ENCODE data around the gene PNLDC1.
"Not testable (repeated sequence)": the region's sequence is repeated elsewhere in the genome, so short reads cannot be mapped to it uniquely, and the experiment has no call there.

PNLDC1 gene

DNA sequence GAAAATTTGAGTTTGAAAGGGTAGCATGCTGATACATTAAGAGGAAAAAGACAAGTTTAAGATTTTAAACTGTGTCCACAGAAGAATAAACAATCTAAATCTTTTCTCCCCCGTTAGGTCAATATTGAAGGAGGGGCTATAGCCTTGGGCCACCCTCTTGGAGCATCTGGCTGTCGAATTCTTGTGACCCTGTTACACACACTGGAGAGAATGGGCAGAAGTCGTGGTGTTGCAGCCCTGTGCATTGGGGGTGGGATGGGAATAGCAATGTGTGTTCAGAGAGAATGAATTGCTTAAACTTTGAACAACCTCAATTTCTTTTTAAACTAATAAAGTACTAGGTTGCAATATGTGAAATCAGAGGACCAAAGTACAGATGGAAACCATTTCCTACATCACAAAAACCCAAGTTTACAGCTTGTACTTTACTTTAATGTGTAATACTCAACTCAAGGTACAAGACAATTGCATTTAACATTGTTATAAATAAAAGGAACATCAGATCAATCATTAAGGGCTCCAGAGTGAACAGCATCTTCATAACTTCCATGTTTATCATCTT, 21.5 kb upstream of the PNLDC1 start:
- no peak for DNase-seq (ENCODE audit: low read depth, low spot score)

DNA sequence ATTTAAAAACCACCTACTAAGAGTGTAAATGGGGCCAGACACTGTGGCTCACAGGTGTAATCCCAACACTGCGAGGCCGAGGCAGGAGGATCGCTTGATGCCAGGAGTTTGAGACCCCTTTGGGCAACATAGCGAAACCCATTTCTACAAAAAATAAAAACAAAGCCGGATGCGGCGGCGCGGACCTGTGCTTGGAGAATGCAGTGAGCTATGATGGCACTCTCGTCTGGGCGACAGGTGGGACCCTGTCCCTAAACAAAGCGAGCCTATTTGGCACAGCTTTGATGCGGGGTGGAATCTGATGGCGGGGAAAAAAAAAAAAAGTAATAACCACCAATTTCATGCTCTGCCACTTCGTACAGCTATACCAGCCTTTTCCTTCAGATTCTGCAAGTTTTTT, 11.8 kb upstream of the PNLDC1 start:
- DNase-seq (ENCODE audit: low read depth, low spot score) = no peak

DNA sequence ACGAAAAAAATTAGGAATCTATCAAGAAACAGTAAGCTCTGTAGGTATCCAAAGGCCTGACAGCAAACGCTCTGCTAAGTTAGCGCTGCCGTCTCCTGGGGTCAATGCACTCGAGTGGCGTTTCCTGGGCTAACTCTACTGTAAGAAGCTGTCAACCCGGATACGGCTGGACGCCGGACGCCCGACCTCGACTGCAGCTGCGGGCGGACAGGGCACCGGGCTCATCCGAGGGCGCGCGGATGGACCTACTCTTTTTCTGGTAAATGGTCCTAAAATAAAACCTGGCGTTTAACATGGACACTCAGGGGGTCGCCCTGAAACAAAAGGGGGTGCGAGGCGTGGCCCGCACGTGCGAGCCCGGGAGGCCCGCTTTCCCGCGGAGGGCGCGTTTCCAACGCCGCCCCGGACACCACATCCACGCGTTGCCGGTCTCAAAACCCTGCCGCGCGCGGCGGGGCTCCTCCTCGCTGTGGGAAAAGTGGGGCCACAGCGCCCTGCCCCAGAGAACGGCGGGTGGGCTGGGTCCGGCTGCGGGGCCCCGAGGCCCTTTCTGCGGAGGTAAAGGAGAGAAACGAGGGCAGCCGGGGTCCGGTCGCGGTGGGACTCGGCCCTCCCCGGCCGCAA, 11.2 kb upstream of the PNLDC1 start:
- DNase-seq (ENCODE audit: low read depth, low spot score) = no peak

DNA sequence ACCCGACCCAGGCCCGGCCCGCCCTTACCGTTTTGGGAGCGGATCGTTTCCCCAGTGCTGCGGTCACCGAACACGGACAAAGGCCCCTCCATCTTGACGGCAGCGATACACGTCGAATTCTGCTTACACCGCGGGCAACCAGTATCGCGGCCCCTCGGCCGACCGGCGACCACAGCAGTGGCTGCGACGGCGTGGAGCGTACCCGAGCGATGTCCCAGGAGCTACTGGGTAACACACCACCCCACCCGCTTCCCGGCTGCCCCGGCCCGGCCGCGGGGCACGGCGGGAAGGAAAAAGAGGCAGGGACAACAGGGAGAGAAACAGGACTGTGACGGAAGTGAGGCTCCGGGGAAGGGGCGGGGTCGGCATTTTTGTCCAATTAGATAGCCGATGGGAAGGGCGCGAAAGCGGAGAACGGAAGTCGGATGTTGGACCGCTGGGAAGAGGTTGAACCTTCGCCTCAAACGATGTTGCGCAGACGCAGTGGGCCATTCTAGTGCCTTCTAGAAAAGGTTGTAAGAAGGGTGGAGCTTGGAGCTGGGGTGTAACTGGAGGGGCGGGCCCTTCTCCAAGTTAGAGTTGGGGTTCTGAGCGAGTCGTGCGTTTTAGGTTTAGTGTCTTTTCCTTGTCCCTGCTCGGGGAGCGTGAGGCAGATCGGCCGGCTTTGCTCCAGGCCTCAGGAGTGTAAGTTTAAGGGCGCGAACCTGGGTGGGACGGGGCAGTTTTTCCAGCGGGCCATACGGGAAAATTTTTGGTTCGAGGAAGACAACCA, 10.5 kb upstream of the PNLDC1 start, which contains the start of gene TCP1:
TCP1 (minus strand) TSS at position 226 of the 772 bp plus-strand sequence; CDS start at position 92, 134 bp downstream.
- DNase-seq (ENCODE audit: low read depth, low spot score) = peak; percentile 99

GRCh38 chr6:159790149-159790955, 9.7 kb upstream of the PNLDC1 start, which contains the start of gene MRPL18:
Gene MRPL18 (plus strand): TSS chr6:159790467. CDS start chr6:159790588, 121 bp downstream.
- DNase-seq (ENCODE audit: low read depth, low spot score) = peak; percentile 94

GRCh38 chr6:159790956-159791598, 9.0 kb upstream of the PNLDC1 start:
- no peak for DNase-seq (ENCODE audit: low read depth, low spot score)

GRCh38 chr6:159794976-159795375, 5.1 kb upstream of the PNLDC1 start:
- not testable (repeated sequence) for DNase-seq (ENCODE audit: low read depth, low spot score)

DNA sequence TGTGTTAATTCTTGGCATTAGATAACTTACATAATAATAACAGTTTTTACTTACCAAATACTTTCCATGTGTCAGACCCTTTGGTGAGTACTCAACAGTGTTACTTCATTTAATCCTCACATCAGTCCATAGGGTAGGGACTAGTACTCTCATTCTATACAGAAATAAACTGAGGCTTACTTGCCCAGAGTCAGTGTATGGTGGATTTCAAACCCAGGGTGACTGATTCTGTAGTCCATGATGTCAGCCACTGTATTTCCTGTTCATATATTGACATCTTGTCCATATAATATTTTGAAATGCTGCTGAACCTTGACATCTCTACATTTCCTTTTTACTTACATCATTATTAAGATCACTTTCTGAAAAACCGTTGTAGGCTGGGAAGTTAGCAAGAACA, 2.5 kb upstream of the PNLDC1 start:
- no peak for DNase-seq (ENCODE audit: low read depth, low spot score)

DNA sequence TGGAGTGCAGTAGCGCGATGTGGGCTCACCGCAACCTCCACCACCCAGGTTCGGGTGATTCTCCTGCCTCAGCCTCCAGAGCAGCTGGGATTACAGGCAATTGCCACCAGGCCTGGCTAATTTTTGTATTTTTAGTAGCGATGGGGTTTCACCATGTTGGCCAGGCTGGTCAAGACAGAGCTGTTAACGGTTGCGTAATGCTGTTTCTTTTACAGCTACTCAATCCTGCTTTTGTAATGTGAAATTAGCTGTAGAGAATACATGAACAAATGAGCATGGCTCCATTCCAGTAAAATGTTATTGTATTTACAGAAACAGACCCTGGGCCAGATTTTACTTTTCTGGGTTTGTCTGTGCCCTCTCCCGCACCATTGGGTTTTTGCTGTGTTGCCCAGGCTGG, 1.9 kb downstream of the PNLDC1 start:
- DNase-seq (ENCODE audit: low read depth, low spot score) = no peak

GRCh38 chr6:159804504-159804903, 4.4 kb downstream of the PNLDC1 start:
- DNase-seq (ENCODE audit: low read depth, low spot score) = no peak

- DNase-seq (ENCODE audit: low read depth, low spot score) = no peak
Measured at GRCh38 chr6:159805440-159806020, 5.5 kb downstream of the PNLDC1 start.

DNA sequence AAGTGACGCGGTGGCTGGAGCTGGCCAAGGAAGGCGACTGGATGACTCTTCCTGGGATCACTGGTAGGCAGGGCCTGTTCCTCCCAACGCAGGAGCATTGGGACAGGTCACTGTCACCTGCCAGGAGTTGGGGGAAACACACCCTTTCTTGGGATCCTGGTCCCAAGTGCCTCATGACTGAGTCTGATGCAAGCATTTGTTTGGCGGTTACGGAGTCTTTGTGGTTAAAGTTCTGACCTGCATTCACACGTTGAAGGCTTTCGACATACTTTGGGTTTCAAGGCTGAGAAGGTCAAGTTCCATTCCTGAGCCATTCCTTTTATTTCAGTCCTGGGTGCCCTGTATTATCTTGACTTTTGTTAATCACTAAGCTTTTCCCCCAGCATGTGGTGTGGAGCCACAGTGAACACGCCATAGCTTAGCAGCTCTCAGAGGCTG, 6.0 kb downstream of the PNLDC1 start:
- no peak for DNase-seq (ENCODE audit: low read depth, low spot score)

DNA sequence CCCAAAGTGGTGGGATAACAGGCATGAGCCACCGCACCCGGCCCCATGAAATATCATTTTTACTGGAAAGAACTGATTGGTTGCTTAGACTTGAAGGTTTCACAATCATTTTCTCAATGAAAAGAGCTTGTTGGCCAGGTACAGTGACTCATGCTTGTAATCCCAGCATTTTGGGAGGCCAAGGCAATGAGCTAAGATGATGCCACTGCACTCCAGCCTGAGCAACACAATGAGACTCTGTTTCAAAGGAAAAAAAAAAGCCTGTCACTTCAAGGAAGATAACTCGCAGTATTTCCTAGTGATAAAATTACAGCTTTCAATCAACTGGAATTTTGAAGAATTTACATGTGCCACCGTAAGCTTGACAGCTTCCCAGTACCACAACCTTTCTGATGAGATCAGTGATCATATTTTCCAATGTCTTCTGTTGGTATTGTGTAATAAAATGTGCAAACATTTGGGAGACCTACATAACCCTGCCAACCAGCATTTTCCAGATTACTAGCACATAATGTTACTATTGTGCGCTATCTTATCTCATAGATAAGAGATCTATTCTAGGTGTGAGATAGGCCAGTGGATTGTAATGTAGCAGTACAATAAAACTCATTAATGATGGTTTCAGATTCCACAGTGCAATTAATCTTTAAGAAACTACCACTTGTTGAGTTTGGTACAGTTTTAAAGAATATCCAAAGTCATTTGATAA, 7.2 kb downstream of the PNLDC1 start:
- no peak for DNase-seq (ENCODE audit: low read depth, low spot score)

GRCh38 chr6:159808647-159809046, 8.6 kb downstream of the PNLDC1 start:
- DNase-seq (ENCODE audit: low read depth, low spot score) = no peak

DNA sequence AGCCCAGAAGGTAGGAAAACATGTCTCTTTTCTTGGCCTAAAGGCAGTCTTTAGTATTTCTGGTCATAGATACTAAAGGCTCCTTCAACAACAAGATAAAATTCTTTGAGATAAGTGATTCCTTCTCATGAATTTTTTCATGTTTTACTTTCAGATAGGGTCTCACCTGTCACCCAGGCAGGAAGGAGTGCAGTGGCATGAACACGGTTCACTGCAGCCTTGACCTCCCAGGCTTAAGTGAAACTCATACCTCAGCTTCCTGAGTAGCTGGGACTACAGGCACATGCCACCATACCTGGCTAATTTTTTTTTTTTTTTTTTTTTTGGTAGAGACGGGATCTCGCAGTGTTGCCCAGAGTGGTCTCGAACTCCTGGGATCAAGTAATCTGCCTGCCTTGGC, 9.1 kb downstream of the PNLDC1 start:
- no peak for DNase-seq (ENCODE audit: low read depth, low spot score)

DNA sequence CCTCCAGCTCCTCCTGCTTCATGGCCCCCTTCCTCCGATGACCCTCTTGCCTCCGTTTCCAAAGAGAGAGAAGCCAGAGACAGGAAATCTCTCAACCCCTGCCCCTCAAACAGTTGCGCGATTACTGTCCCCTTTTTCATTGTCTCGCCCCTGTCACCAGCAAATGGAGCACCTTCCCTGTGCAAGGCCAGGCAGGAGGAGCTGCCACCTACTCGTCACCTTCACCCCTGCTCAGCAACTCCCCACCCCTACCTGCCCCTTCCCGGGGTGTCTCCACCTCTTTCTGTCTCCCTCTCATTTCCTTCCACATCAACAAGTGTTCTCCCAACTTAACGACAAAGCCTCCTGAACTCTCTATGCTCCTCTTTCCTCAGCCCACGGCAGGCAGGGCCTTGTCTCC, 13.7 kb downstream of the PNLDC1 start:
- DNase-seq (ENCODE audit: low read depth, low spot score) = no peak

- DNase-seq (ENCODE audit: low read depth, low spot score) = no peak
Measured at GRCh38 chr6:159815410-159815809, 15.3 kb downstream of the PNLDC1 start.

DNA sequence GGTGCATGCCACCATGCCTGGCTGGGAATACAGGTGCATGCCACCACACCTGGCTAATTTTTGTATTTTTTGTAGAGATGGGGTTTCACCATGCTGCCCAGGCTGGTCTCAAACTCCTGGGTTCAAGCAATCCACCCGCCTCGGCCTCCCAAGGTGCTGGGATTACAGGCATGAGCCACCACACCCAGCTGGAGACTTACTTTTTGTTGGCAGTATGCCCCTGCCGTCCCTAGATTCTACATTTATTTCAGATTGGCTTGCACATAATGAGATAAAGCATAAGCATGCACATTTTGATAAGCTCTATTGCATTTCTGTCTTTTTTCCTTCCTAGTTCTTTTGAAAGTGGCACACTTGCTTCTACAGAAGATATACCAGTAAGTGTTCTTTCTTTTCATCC, 16.7 kb downstream of the PNLDC1 start:
- not testable (repeated sequence) for DNase-seq (ENCODE audit: low read depth, low spot score)

- DNase-seq (ENCODE audit: low read depth, low spot score) = no peak
Measured at GRCh38 chr6:159817951-159818739, 18.1 kb downstream of the PNLDC1 start.

DNA sequence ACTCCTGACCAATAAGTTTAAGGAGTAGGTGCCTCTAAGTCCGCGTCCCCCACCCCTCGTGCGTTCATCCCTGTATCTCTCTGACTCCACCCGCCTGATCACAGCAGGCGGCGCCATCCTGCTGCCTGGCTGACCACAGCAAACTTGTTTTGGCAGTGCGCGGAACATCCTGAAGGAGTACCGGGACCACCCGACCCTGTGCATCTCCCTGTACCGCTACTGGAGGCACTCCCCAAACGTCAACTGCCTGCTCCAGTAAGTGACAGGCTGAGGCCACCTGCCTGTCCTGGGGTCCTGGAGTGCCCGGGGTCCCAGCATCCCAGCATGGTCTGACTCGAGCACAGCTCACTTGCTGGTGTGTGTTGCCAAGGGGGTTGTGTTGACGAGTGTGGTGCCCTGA, 19.0 kb downstream of the PNLDC1 start:
- DNase-seq (ENCODE audit: low read depth, low spot score) = no peak
